ENCODE measurements around the gene PLEKHG4. TPM values are rescaled to one million over a fixed set of nuclear protein-coding genes. Genes with fewer than 3 reads are reported as not detected.

The PLEKHG4 gene
- total RNA-seq, 5 donors from 2014 or later (not counting 1 experiment from before 2014, with no cell fraction given), result 19.4 to 27.5 (median 24.9) TPM

- H3K9me3 ChIP-seq, result no peaks in the 10 kb centered on the region
- Mint-ChIP-seq H3K9me3 (no peaks in the 10 kb centered on the region), H3K36me3 (no peaks in the 10 kb centered on the region), H3K4me3 (no peak overlapping the region), H3K4me1 (peaks cover 0 to 2% (median under 1%) of the 10 kb centered on the region in 3 donors), H3K27ac (no peak overlapping the region), H3K27me3 (peaks cover 0 to 19% of the 10 kb centered on the region in 2 donors)
- no peak for ATAC-seq (replicated peaks in 1 of 4)
- peaks cover 6 to 53% of the 10 kb centered on the region in 2 experiments for H3K27me3 ChIP-seq (replicated peaks in 1 of 2; ENCODE audit: control insufficient read depth in 2 of 2, extremely low read depth in 1 of 2, insufficient read depth in 2 of 2, low read length in 1 of 2)
- ChIA-PET CTCF (no interaction called here), POLR2A (no interaction called here)
- no peak overlapping the region for H3K27ac ChIP-seq (ENCODE audit: low read length)
- no peaks in the 10 kb centered on the region for H3K36me3 ChIP-seq (ENCODE audit: control insufficient read depth in 2 of 2, extremely low read depth in 1 of 2, insufficient read depth in 1 of 2, low read length in 1 of 2)
- H3K4me3 ChIP-seq (ENCODE audit: control insufficient read depth in 1 of 2, extremely low read depth in 1 of 2, low read length in 1 of 2), result no peak overlapping the region
- 90% methylated on average over 13 of the region's 18 CpGs for WGBS (ENCODE audit: insufficient coverage)
- no peak for DNase-seq
- H3K4me1 ChIP-seq (ENCODE audit: control insufficient read depth in 1 of 2, extremely low read depth in 1 of 2, insufficient read depth in 2 of 2, low read length in 2 of 2), result peaks cover 0 to 2% of the 10 kb centered on the region in 2 experiments
Measured at GRCh38 chr16:67254801-67255552, 24.4 kb upstream of the PLEKHG4 start.

GRCh38 chr16:67255553-67256221 is 23.6 kb upstream of the PLEKHG4 start:
- H3K27ac Mint-ChIP-seq, result no peak overlapping the region

GRCh38 chr16:67256701-67257230 is 22.6 kb upstream of the PLEKHG4 start:
- Histone ChIP-seq H3K4me3 (ENCODE audit: control insufficient read depth in 1 of 2, extremely low read depth in 1 of 2, low read length in 1 of 2) (no peak overlapping the region), H3K27me3 (replicated peaks in 1 of 2; ENCODE audit: control insufficient read depth in 2 of 2, extremely low read depth in 1 of 2, insufficient read depth in 2 of 2, low read length in 1 of 2) (peaks cover 0 to 50% of the 10 kb centered on the region in 2 experiments), H3K27ac (ENCODE audit: low read length) (no peak overlapping the region), H3K9me3 (no peaks in the 10 kb centered on the region), H3K36me3 (ENCODE audit: control insufficient read depth in 2 of 2, extremely low read depth in 1 of 2, insufficient read depth in 1 of 2, low read length in 1 of 2) (no peaks in the 10 kb centered on the region), H3K4me1 (ENCODE audit: control insufficient read depth in 1 of 2, extremely low read depth in 1 of 2, insufficient read depth in 2 of 2, low read length in 2 of 2) (no peaks in the 10 kb centered on the region)
- ChIA-PET CTCF (no interaction called here), POLR2A (interaction anchor here in 1 of 2 donors (0.6 kb wide), 1 partner anchor 14 kb away, joined by 3 read pairs; no protein-coding TSS in a partner anchor)
- Mint-ChIP-seq H3K27me3 (peaks cover 10 to 13% of the 10 kb centered on the region in 2 donors), H3K4me3 (no peak overlapping the region), H3K36me3 (no peaks in the 10 kb centered on the region), H3K4me1 (no peaks in the 10 kb centered on the region), H3K27ac (no peak overlapping the region), H3K9me3 (no peaks in the 10 kb centered on the region)
- no peak for DNase-seq
- 96% methylated on average over 8 of the region's 11 CpGs for WGBS (ENCODE audit: insufficient coverage)
- no peak for ATAC-seq (replicated peaks in 1 of 4)

More at GRCh38 chr16:67255553-67256221, 23.6 kb upstream of the PLEKHG4 start:
- no peaks in the 10 kb centered on the region for H3K36me3 ChIP-seq (ENCODE audit: control insufficient read depth in 2 of 2, extremely low read depth in 1 of 2, insufficient read depth in 1 of 2, low read length in 1 of 2)
- H3K27me3 ChIP-seq (replicated peaks in 1 of 2; ENCODE audit: control insufficient read depth in 2 of 2, extremely low read depth in 1 of 2, insufficient read depth in 2 of 2, low read length in 1 of 2), result peaks cover 0 to 52% of the 10 kb centered on the region in 2 experiments
- no peak for DNase-seq
- CTCF ChIA-PET, result no interaction called here
- H3K9me3 ChIP-seq, result no peaks in the 10 kb centered on the region
- no peak overlapping the region for H3K4me3 Mint-ChIP-seq
- no peaks in the 10 kb centered on the region for H3K4me1 Mint-ChIP-seq
- no peak overlapping the region for H3K4me3 ChIP-seq (ENCODE audit: control insufficient read depth in 1 of 2, extremely low read depth in 1 of 2, low read length in 1 of 2)
- H3K9me3 Mint-ChIP-seq, result no peaks in the 10 kb centered on the region
- H3K27me3 Mint-ChIP-seq, result peaks cover 4 to 16% of the 10 kb centered on the region in 2 donors
- POLR2A ChIA-PET, result interaction anchor here in 1 of 2 donors (0.6 kb wide), 1 partner anchor 20 kb away, joined by 4 read pairs; no protein-coding TSS in a partner anchor
- ATAC-seq (replicated peaks in 1 of 4), result no peak
- H3K36me3 Mint-ChIP-seq, result no peaks in the 10 kb centered on the region
- no peak overlapping the region for H3K27ac ChIP-seq (ENCODE audit: low read length)
- H3K4me1 ChIP-seq (ENCODE audit: control insufficient read depth in 1 of 2, extremely low read depth in 1 of 2, insufficient read depth in 2 of 2, low read length in 2 of 2), result no peaks in the 10 kb centered on the region
- WGBS (ENCODE audit: insufficient coverage), result 89% methylated on average over 14 of the region's 17 CpGs

GRCh38 chr16:67257486-67258160 is 21.7 kb upstream of the PLEKHG4 start:
- DNase-seq (no peak), ATAC-seq (replicated peaks in 1 of 4) (no peak)
- ChIA-PET POLR2A (no interaction called here), CTCF (interaction anchor here (0.6 to 0.8 kb wide), 2 partner anchors 233 to 404 kb away, joined by 3 read pairs; no protein-coding TSS in a partner anchor)
- Mint-ChIP-seq H3K9me3 (no peaks in the 10 kb centered on the region), H3K27ac (no peak overlapping the region), H3K27me3 (peaks cover 16 to 17% of the 10 kb centered on the region in 2 donors), H3K4me1 (no peaks in the 10 kb centered on the region), H3K4me3 (no peak overlapping the region), H3K36me3 (no peaks in the 10 kb centered on the region)
- Histone ChIP-seq H3K36me3 (ENCODE audit: control insufficient read depth in 2 of 2, extremely low read depth in 1 of 2, insufficient read depth in 1 of 2, low read length in 1 of 2) (no peaks in the 10 kb centered on the region), H3K27ac (ENCODE audit: low read length) (no peak overlapping the region), H3K27me3 (replicated peaks in 1 of 2; ENCODE audit: control insufficient read depth in 2 of 2, extremely low read depth in 1 of 2, insufficient read depth in 2 of 2, low read length in 1 of 2) (peaks cover 0 to 47% of the 10 kb centered on the region in 2 experiments), H3K9me3 (no peaks in the 10 kb centered on the region), H3K4me3 (ENCODE audit: control insufficient read depth in 1 of 2, extremely low read depth in 1 of 2, low read length in 1 of 2) (no peak overlapping the region), H3K4me1 (ENCODE audit: control insufficient read depth in 1 of 2, extremely low read depth in 1 of 2, insufficient read depth in 2 of 2, low read length in 2 of 2) (no peaks in the 10 kb centered on the region)
- 68% methylated on average over 2 of the region's 4 CpGs for WGBS (ENCODE audit: insufficient coverage)

- Mint-ChIP-seq H3K27ac (no peak overlapping the region), H3K9me3 (no peaks in the 10 kb centered on the region), H3K27me3 (peaks cover 20 to 23% of the 10 kb centered on the region in 2 donors), H3K4me3 (no peak overlapping the region), H3K4me1 (no peaks in the 10 kb centered on the region), H3K36me3 (no peaks in the 10 kb centered on the region)
- H3K4me3 ChIP-seq (ENCODE audit: control insufficient read depth in 1 of 2, extremely low read depth in 1 of 2, low read length in 1 of 2), result no peak overlapping the region
- ChIA-PET CTCF (interaction anchor here (0.7 to 0.8 kb wide), 2 partner anchors 14 to 404 kb away, joined by 3 to 7 read pairs; no protein-coding TSS in a partner anchor), POLR2A (no interaction called here)
- no peaks in the 10 kb centered on the region for H3K9me3 ChIP-seq
- H3K27ac ChIP-seq (ENCODE audit: low read length), result no peak overlapping the region
- H3K36me3 ChIP-seq (ENCODE audit: control insufficient read depth in 2 of 2, extremely low read depth in 1 of 2, insufficient read depth in 1 of 2, low read length in 1 of 2), result no peaks in the 10 kb centered on the region
- no peaks in the 10 kb centered on the region for H3K4me1 ChIP-seq (ENCODE audit: control insufficient read depth in 1 of 2, extremely low read depth in 1 of 2, insufficient read depth in 2 of 2, low read length in 2 of 2)
- H3K27me3 ChIP-seq (replicated peaks in 1 of 2; ENCODE audit: control insufficient read depth in 2 of 2, extremely low read depth in 1 of 2, insufficient read depth in 2 of 2, low read length in 1 of 2), result peaks cover 0 to 49% of the 10 kb centered on the region in 2 experiments
- no peak for DNase-seq
- 91% methylated on average over 9 of the region's 11 CpGs for WGBS (ENCODE audit: insufficient coverage)
- ATAC-seq (replicated peaks in 1 of 4), result no peak
Measured at GRCh38 chr16:67258161-67258835, 21.0 kb upstream of the PLEKHG4 start.

Data from T-cell (primary cell).